Measurements from ENCODE around the gene PDP2.

The PDP2 gene

GRCh38 chr16:66846831-66847230 lies 33.5 kb upstream of the PDP2 start:
- Histone ChIP-seq H3K79me2 (ENCODE audit: control insufficient read depth, low read length) (no peaks in the 10 kb centered on the region), H3K9me3 (ENCODE audit: control insufficient read depth, insufficient read depth, low read length) (no peaks in the 10 kb centered on the region), H3K9me2 (replicated peaks; ENCODE audit: control insufficient read depth, low read length) (no peaks in the 10 kb centered on the region), H3K27me3 (ENCODE audit: control insufficient read depth, low read length) (peaks cover 37% of the 10 kb centered on the region), H3F3A (ENCODE audit: control insufficient read depth, insufficient read depth) (no peaks in the 10 kb centered on the region), H3K4me2 (ENCODE audit: low read length) (no peak overlapping the region), H3K27ac (ENCODE audit: low read depth, low read length) (no peak overlapping the region), H3K4me3 (ENCODE audit: low read length) (no peak overlapping the region), H3K36me3 (ENCODE audit: control insufficient read depth, low read length) (no peaks in the 10 kb centered on the region), H4K20me1 (ENCODE audit: control insufficient read depth, insufficient read depth, low read depth, low read length) (0 out of 2 replicates have a peak, but pooled peaks cover 4% of the 10 kb centered on the region), H3K4me1 (ENCODE audit: control insufficient read depth, low read length) (peaks cover 8% of the 10 kb centered on the region)
- no peak for TF ChIP-seq EZH2phosphoT487 (IDR thresholded peaks at IDR 0.05; ENCODE audit: borderline replicate concordance, low read length)
- TF ChIP-seq, protein P1, sequence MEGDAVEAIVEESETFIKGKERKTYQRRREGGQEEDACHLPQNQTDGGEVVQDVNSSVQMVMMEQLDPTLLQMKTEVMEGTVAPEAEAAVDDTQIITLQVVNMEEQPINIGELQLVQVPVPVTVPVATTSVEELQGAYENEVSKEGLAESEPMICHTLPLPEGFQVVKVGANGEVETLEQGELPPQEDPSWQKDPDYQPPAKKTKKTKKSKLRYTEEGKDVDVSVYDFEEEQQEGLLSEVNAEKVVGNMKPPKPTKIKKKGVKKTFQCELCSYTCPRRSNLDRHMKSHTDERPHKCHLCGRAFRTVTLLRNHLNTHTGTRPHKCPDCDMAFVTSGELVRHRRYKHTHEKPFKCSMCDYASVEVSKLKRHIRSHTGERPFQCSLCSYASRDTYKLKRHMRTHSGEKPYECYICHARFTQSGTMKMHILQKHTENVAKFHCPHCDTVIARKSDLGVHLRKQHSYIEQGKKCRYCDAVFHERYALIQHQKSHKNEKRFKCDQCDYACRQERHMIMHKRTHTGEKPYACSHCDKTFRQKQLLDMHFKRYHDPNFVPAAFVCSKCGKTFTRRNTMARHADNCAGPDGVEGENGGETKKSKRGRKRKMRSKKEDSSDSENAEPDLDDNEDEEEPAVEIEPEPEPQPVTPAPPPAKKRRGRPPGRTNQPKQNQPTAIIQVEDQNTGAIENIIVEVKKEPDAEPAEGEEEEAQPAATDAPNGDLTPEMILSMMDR (IDR thresholded peaks at IDR 0.05; ENCODE audit: low read depth, low read length, poor library complexity, severe bottlenecking) = no peak

GRCh38 chr16:66847533-66848067 lies 32.7 kb upstream of the PDP2 start:
- H3F3A ChIP-seq (ENCODE audit: control insufficient read depth, insufficient read depth) = no peaks in the 10 kb centered on the region
- TF ChIP-seq, protein P1 (IDR thresholded peaks at IDR 0.05; ENCODE audit: low read depth, low read length, poor library complexity, severe bottlenecking) = no peak
- TF ChIP-seq EZH2phosphoT487 (IDR thresholded peaks at IDR 0.05; ENCODE audit: borderline replicate concordance, low read length) = no peak
- H3K4me1 ChIP-seq (ENCODE audit: control insufficient read depth, low read length) = peaks cover 8% of the 10 kb centered on the region
- no peaks in the 10 kb centered on the region for H3K36me3 ChIP-seq (ENCODE audit: control insufficient read depth, low read length)
- H3K79me2 ChIP-seq (ENCODE audit: control insufficient read depth, low read length) = no peaks in the 10 kb centered on the region
- H3K4me3 ChIP-seq (ENCODE audit: low read length) = no peak overlapping the region
- H3K9me3 ChIP-seq (ENCODE audit: control insufficient read depth, insufficient read depth, low read length) = no peaks in the 10 kb centered on the region
- no peaks in the 10 kb centered on the region for H3K9me2 ChIP-seq (replicated peaks; ENCODE audit: control insufficient read depth, low read length)
- peaks cover 37% of the 10 kb centered on the region for H3K27me3 ChIP-seq (ENCODE audit: control insufficient read depth, low read length)
- no peak overlapping the region for H3K4me2 ChIP-seq (ENCODE audit: low read length)
- H3K27ac ChIP-seq (ENCODE audit: low read depth, low read length) = no peak overlapping the region
- 0 out of 2 replicates have a peak, but pooled peaks cover 4% of the 10 kb centered on the region for H4K20me1 ChIP-seq (ENCODE audit: control insufficient read depth, insufficient read depth, low read depth, low read length)

DNA sequence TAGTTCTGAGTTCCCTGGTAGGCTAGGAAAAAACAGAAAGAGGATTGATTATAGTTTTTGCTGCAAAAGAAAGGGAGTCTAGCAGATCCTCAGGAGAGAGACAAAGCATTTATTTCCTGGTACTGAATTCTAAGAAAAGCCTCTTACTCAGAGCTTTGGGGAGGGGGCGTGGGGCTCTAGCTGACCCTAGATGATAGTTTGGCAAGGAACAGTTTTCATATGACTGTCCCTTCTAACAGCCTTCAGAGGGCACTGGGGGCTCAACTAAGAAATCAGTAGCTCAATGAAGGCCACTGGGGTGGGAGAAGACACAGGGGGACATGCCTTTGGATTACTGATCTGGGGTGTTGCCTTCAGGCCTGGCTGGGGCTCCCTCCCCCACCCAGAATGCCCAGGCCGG lies 32.1 kb upstream of the PDP2 start:
- no peaks in the 10 kb centered on the region for H3K36me3 ChIP-seq (ENCODE audit: control insufficient read depth, low read length)
- 0 out of 2 replicates have a peak, but pooled peaks cover 4% of the 10 kb centered on the region for H4K20me1 ChIP-seq (ENCODE audit: control insufficient read depth, insufficient read depth, low read depth, low read length)
- H3K9me3 ChIP-seq (ENCODE audit: control insufficient read depth, insufficient read depth, low read length) = no peaks in the 10 kb centered on the region
- H3K27me3 ChIP-seq (ENCODE audit: control insufficient read depth, low read length) = peaks cover 37% of the 10 kb centered on the region
- H3K79me2 ChIP-seq (ENCODE audit: control insufficient read depth, low read length) = no peaks in the 10 kb centered on the region
- no peaks in the 10 kb centered on the region for H3F3A ChIP-seq (ENCODE audit: control insufficient read depth, insufficient read depth)
- peaks cover 8% of the 10 kb centered on the region for H3K4me1 ChIP-seq (ENCODE audit: control insufficient read depth, low read length)
- H3K4me2 ChIP-seq (ENCODE audit: low read length) = no peak overlapping the region
- H3K27ac ChIP-seq (ENCODE audit: low read depth, low read length) = no peak overlapping the region
- H3K9me2 ChIP-seq (replicated peaks; ENCODE audit: control insufficient read depth, low read length) = no peaks in the 10 kb centered on the region
- TF ChIP-seq, protein P1 (IDR thresholded peaks at IDR 0.05; ENCODE audit: low read depth, low read length, poor library complexity, severe bottlenecking) = no peak
- no peak overlapping the region for H3K4me3 ChIP-seq (ENCODE audit: low read length)
